ENCODE measurements around the gene KCNV2. TPM values are rescaled to one million over a fixed set of nuclear protein-coding genes. Genes with fewer than 3 reads are reported as not detected.

KCNV2 gene
- total and polyA plus RNA-seq, 8 donors: not detected

DNA sequence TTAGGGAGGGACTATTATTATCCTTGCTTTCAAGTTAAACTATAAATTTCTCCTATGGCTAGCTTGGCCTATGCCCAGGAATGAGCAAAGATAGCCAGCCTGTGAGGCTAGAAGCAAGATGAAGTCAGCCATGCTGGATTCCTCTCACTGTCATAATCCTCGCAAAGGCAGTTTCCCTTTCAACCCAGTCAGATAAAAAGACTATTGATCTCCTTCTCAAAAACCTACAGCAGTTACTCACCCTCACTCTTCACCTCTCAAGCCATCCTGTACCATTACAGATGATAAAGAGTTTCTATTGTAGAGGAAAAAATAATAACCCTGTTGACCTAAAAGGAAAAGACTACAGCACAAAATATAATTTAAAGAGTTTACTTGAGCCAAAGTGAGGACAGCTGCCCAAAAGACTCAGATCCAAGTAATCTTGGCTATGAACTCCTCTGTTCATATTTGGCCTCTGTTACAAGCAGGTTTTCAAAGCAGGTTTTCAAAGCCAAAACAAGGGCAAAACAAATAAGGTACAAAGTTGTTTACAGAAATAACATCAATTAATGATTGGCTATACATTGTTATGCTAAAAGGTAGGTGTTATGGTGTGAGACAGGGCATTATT is 41.7 kb downstream of the KCNV2 start:
- WGBS, 2 donors: 0 to 1% methylated on average over 1 of the region's 1 CpG
- no peak for FAIRE-seq
- no peak for TF ChIP-seq CTCF (IDR thresholded peaks at IDR 0.05)

DNA sequence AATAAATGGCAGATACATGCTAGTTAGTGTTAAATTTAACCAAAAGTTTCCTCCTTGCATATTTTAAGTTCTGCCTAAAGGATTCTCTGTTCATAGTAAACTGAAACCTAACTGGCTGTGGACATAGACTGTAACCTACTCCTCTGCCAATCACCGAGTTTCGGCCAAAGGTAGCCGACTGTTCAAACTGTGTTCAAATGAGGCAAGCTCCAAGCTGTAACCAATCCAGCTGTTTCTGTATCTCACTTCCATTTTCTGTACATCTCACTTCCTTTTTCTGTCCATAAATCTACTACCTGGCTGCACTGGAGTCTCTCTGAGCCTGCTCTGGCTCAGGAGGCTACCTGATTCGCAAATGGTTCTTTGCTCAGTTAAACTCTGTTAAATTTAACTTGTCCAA is 44.1 kb downstream of the KCNV2 start:
- Histone ChIP-seq H3K27ac (peak overlapping the region in 1 of 4 donors; percentile 47), H3K36me3 (no peaks in the 10 kb centered on the region), H3K4me3 (no peak overlapping the region), H3K9me3 (no peaks in the 10 kb centered on the region), H3K4me1 (peaks cover 0 to 4% (median 0%) of the 10 kb centered on the region in 3 donors), H3K27me3 (no peaks in the 10 kb centered on the region)
- WGBS, 2 donors: 55 to 66% methylated on average over 4 of the region's 4 CpGs
- DNase-seq (no peak), ATAC-seq (peak in 2 of 4 donors; percentile 53 to 56), FAIRE-seq (no peak)
- no peak for TF ChIP-seq CTCF (IDR thresholded peaks at IDR 0.05)
- intact Hi-C loops (cut with DNase I): no loop called here

More for the DNA sequence above, 41.7 kb downstream of the KCNV2 start:
- ATAC-seq: no peak
- peaks cover 0 to 4% (median 0%) of the 10 kb centered on the region in 3 donors for H3K4me1 ChIP-seq
- no peak for DNase-seq
- no peak overlapping the region for H3K4me3 ChIP-seq
- intact Hi-C loops (cut with DNase I): no loop called here
- no peaks in the 10 kb centered on the region for H3K36me3 ChIP-seq
- H3K27me3 ChIP-seq: no peaks in the 10 kb centered on the region
- no peak overlapping the region for H3K27ac ChIP-seq
- no peaks in the 10 kb centered on the region for H3K9me3 ChIP-seq

DNA sequence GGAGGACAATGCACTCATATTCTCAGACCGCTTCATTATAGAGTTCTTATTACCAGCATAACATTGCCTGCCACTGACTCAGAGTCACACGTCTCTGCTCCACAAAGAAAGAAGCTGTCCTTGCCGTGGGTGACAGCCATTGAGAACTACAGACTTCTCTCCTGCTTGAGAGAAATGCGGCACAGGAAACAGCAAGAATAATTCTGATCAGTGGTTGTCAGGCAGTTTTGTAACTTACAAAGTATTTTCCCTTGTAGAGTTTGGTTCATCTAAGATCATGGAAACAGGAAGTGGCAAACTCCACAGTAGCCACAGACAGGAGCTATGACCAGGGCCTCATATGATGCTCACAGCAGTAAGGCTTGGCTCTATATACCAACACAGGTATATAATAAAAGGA is 47.0 kb downstream of the KCNV2 start:
- no peak for TF ChIP-seq CTCF (IDR thresholded peaks at IDR 0.05)
- H3K27ac ChIP-seq: no peak overlapping the region
- ATAC-seq (no peak), DNase-seq (no peak), FAIRE-seq (no peak)
- H3K36me3 ChIP-seq: no peaks in the 10 kb centered on the region
- peaks cover 0 to 4% (median 0%) of the 10 kb centered on the region in 3 donors for H3K4me1 ChIP-seq
- no peaks in the 10 kb centered on the region for H3K27me3 ChIP-seq
- intact Hi-C loops (cut with DNase I): no loop called here
- H3K9me3 ChIP-seq: no peaks in the 10 kb centered on the region
- 94% methylated on average over 4 of the region's 4 CpGs for WGBS, 2 donors
- no peak overlapping the region for H3K4me3 ChIP-seq

DNA sequence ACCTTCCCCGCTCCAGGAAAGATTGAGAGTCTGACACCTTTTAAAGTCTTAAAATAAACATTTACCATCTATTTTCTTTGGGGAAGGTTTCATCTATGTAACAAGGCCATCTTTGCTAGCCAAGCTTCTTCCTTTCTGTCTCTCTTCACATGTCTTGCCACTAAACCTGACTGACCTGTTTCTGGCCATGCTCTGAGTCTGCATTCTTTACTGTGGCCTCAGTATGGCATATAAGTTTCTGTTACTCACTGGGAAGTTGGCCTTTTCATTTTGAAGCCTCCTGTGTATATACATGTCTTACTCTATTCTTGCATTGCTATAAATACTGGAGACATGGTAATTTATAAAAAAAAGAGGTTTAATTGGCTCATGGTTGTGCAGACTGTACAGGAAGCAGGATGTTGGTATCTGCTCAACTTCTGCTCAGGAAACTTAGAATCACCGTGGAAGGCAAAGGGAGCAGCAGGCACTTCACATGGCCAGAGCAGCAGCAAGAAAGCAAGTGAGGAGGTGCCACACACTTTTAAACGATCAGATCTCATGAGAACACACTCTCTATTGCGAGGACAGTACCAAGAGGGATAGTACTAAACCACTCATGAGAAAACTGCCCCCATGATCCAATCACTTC is 48.1 kb downstream of the KCNV2 start:
- no peak for FAIRE-seq

More for the DNA sequence above, 48.1 kb downstream of the KCNV2 start:
- no peaks in the 10 kb centered on the region for H3K9me3 ChIP-seq
- no peaks in the 10 kb centered on the region for H3K27me3 ChIP-seq
- H3K36me3 ChIP-seq: no peaks in the 10 kb centered on the region
- no peak overlapping the region for H3K4me3 ChIP-seq
- ATAC-seq: no peak
- H3K4me1 ChIP-seq: peaks cover 1 to 5% (median 2%) of the 10 kb centered on the region in 3 donors
- no peak for TF ChIP-seq CTCF (IDR thresholded peaks at IDR 0.05)
- no peak for DNase-seq
- 82 to 84% methylated on average over 4 of the region's 4 CpGs for WGBS, 2 donors
- H3K27ac ChIP-seq: no peak overlapping the region
- intact Hi-C loops (cut with DNase I): no loop called here

Measured in pancreas (tissue), 10 donors.